Measurements from ENCODE around the gene SMIM10L2A. TPM values are rescaled to one million over a fixed set of nuclear protein-coding genes. Genes with fewer than 3 reads are reported as not detected.

The SMIM10L2A gene
- total and polyA plus RNA-seq, 2 experiments from 2014 or later, result 1.4 to 5.6 TPM

GRCh38 chrX:135397652-135398051, 24.1 kb upstream of the SMIM10L2A start:
- H2AFZ ChIP-seq, result no peak overlapping the region
- ATAC-seq (no peak), DNase-seq (ENCODE audit: low spot score) (no peak)
- H3K27me3 ChIP-seq (ENCODE audit: insufficient read depth), result no peaks in the 10 kb centered on the region
- Mint-ChIP-seq H3K9me3 (no peaks in the 10 kb centered on the region), H3K27ac (no peak overlapping the region), H3K4me3 (no peak overlapping the region), H3K4me1 (peaks cover 10% of the 10 kb centered on the region), H3K27me3 (ENCODE audit: insufficient read depth, low read depth, poor library complexity) (peaks cover under 1% of the 10 kb centered on the region), H3K36me3 (ENCODE audit: low read depth) (no peaks in the 10 kb centered on the region)
- H3K27ac ChIP-seq (ENCODE audit: low read depth), result no peak overlapping the region
- peaks cover 10% of the 10 kb centered on the region; the same call in 1 of the 2 replicates for H3K4me1 ChIP-seq (ENCODE audit: insufficient read depth)
- H3K36me3 ChIP-seq (ENCODE audit: insufficient read depth), result no peaks in the 10 kb centered on the region
- no peaks in the 10 kb centered on the region for H3K9me2 ChIP-seq (ENCODE audit: insufficient read depth)
- no peaks in the 10 kb centered on the region for H4K20me1 ChIP-seq (replicated peaks; ENCODE audit: insufficient read depth)
- TF ChIP-seq, protein P1, sequence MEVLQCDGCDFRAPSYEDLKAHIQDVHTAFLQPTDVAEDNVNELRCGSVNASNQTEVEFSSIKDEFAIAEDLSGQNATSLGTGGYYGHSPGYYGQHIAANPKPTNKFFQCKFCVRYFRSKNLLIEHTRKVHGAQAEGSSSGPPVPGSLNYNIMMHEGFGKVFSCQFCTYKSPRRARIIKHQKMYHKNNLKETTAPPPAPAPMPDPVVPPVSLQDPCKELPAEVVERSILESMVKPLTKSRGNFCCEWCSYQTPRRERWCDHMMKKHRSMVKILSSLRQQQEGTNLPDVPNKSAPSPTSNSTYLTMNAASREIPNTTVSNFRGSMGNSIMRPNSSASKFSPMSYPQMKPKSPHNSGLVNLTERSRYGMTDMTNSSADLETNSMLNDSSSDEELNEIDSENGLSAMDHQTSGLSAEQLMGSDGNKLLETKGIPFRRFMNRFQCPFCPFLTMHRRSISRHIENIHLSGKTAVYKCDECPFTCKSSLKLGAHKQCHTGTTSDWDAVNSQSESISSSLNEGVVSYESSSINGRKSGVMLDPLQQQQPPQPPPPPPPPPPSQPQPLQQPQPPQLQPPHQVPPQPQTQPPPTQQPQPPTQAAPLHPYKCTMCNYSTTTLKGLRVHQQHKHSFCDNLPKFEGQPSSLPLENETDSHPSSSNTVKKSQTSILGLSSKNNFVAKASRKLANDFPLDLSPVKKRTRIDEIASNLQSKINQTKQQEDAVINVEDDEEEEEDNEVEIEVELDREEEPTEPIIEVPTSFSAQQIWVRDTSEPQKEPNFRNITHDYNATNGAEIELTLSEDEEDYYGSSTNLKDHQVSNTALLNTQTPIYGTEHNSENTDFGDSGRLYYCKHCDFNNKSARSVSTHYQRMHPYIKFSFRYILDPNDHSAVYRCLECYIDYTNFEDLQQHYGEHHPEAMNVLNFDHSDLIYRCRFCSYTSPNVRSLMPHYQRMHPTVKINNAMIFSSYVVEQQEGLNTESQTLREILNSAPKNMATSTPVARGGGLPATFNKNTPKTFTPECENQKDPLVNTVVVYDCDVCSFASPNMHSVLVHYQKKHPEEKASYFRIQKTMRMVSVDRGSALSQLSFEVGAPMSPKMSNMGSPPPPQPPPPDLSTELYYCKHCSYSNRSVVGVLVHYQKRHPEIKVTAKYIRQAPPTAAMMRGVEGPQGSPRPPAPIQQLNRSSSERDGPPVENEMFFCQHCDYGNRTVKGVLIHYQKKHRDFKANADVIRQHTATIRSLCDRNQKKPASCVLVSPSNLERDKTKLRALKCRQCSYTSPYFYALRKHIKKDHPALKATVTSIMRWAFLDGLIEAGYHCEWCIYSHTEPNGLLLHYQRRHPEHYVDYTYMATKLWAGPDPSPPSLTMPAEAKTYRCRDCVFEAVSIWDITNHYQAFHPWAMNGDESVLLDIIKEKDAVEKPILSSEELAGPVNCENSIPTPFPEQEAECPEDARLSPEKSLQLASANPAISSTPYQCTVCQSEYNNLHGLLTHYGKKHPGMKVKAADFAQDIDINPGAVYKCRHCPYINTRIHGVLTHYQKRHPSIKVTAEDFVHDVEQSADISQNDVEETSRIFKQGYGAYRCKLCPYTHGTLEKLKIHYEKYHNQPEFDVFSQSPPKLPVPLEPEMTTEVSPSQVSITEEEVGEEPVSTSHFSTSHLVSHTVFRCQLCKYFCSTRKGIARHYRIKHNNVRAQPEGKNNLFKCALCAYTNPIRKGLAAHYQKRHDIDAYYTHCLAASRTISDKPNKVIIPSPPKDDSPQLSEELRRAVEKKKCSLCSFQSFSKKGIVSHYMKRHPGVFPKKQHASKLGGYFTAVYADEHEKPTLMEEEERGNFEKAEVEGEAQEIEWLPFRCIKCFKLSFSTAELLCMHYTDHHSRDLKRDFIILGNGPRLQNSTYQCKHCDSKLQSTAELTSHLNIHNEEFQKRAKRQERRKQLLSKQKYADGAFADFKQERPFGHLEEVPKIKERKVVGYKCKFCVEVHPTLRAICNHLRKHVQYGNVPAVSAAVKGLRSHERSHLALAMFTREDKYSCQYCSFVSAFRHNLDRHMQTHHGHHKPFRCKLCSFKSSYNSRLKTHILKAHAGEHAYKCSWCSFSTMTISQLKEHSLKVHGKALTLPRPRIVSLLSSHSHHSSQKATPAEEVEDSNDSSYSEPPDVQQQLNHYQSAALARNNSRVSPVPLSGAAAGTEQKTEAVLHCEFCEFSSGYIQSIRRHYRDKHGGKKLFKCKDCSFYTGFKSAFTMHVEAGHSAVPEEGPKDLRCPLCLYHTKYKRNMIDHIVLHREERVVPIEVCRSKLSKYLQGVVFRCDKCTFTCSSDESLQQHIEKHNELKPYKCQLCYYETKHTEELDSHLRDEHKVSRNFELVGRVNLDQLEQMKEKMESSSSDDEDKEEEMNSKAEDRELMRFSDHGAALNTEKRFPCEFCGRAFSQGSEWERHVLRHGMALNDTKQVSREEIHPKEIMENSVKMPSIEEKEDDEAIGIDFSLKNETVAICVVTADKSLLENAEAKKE (CRISPR knock-in tag; IDR thresholded peaks at IDR 0.05), result no peak
- TF ChIP-seq NANOG (IDR thresholded peaks at IDR 0.05; ENCODE audit: borderline replicate concordance) (no peak), EZH2 (IDR thresholded peaks at IDR 0.05; ENCODE audit: low read depth, unreplicated experiment) (no peak), ZNF114 (CRISPR knock-in tag; IDR thresholded peaks at IDR 0.05) (no peak), POLR2AphosphoS5 (IDR thresholded peaks at IDR 0.05; ENCODE audit: low read depth) (no peak), STAT1 (IDR thresholded peaks at IDR 0.05; ENCODE audit: unreplicated experiment) (no peak), CREB1 (CRISPR knock-in tag; IDR thresholded peaks at IDR 0.05; ENCODE audit: low read depth) (no peak), EZH2phosphoT487 (IDR thresholded peaks at IDR 0.05; ENCODE audit: unreplicated experiment) (no peak), ETS1 (IDR thresholded peaks at IDR 0.05) (no peak), JUNB (IDR thresholded peaks at IDR 0.05; ENCODE audit: unreplicated experiment) (no peak), ZNF331 (CRISPR knock-in tag; IDR thresholded peaks at IDR 0.05; ENCODE audit: low read depth) (no peak)
- TF ChIP-seq, protein P2, sequence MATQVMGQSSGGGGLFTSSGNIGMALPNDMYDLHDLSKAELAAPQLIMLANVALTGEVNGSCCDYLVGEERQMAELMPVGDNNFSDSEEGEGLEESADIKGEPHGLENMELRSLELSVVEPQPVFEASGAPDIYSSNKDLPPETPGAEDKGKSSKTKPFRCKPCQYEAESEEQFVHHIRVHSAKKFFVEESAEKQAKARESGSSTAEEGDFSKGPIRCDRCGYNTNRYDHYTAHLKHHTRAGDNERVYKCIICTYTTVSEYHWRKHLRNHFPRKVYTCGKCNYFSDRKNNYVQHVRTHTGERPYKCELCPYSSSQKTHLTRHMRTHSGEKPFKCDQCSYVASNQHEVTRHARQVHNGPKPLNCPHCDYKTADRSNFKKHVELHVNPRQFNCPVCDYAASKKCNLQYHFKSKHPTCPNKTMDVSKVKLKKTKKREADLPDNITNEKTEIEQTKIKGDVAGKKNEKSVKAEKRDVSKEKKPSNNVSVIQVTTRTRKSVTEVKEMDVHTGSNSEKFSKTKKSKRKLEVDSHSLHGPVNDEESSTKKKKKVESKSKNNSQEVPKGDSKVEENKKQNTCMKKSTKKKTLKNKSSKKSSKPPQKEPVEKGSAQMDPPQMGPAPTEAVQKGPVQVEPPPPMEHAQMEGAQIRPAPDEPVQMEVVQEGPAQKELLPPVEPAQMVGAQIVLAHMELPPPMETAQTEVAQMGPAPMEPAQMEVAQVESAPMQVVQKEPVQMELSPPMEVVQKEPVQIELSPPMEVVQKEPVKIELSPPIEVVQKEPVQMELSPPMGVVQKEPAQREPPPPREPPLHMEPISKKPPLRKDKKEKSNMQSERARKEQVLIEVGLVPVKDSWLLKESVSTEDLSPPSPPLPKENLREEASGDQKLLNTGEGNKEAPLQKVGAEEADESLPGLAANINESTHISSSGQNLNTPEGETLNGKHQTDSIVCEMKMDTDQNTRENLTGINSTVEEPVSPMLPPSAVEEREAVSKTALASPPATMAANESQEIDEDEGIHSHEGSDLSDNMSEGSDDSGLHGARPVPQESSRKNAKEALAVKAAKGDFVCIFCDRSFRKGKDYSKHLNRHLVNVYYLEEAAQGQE (IDR thresholded peaks at IDR 0.05; ENCODE audit: unreplicated experiment), result no peak
- TF ChIP-seq, protein P3, sequence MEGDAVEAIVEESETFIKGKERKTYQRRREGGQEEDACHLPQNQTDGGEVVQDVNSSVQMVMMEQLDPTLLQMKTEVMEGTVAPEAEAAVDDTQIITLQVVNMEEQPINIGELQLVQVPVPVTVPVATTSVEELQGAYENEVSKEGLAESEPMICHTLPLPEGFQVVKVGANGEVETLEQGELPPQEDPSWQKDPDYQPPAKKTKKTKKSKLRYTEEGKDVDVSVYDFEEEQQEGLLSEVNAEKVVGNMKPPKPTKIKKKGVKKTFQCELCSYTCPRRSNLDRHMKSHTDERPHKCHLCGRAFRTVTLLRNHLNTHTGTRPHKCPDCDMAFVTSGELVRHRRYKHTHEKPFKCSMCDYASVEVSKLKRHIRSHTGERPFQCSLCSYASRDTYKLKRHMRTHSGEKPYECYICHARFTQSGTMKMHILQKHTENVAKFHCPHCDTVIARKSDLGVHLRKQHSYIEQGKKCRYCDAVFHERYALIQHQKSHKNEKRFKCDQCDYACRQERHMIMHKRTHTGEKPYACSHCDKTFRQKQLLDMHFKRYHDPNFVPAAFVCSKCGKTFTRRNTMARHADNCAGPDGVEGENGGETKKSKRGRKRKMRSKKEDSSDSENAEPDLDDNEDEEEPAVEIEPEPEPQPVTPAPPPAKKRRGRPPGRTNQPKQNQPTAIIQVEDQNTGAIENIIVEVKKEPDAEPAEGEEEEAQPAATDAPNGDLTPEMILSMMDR (conservative IDR thresholded peaks at IDR 0.05; ENCODE audit: low read depth in 2 of 2), result no peak
- H3K4me3 ChIP-seq, result no peak overlapping the region
- H3K4me2 ChIP-seq, result no peak overlapping the region
- no peaks in the 10 kb centered on the region for H3F3A ChIP-seq (replicated peaks; ENCODE audit: low read depth)
- H3K79me2 ChIP-seq (replicated peaks; ENCODE audit: insufficient read depth), result no peaks in the 10 kb centered on the region

Measured in GM23338 (cell line).